Loucy (cell line): ENCODE measurements around the gene DNM3.

Source experiments
- EZH2phosphoT487 ChIP-seq: fragments of 200-600 bp; IDR thresholded peaks from 2 replicates; pipeline ENCODE4 v1.6.1; 2018; ENCODE audit warnings: antibody characterized with exemption, mild to moderate bottlenecking, moderate library complexity, borderline replicate concordance
- TF ChIP-seq, protein P1 (sequence below): fragments of 200-600 bp; sonication (generic); conservative IDR thresholded peaks from 2 replicates; pipeline ENCODE4 v1.5.1; 2014; ENCODE audit warnings: mild to moderate bottlenecking, antibody characterized with exemption, low read length

DNA sequence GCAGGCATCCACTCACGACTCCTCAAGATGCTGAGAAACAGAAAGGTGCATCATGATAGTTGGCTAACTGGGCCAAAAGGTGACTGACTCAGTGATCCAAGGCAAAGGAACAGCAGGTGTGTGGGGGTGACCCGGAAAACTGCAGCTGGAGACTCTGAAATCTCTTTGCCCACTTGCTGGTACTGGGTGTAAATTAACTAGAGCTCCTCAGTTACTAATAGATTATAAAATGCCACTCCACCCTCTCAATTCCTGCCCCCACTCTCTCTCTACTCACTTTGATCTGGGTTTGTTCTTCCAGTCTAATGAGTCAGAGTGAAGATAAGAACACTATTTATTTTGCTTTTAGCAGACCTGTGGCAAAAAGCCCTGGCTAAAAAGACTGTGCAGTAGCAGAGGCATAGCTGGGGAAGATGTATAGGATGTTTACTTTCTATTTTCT, 609.7 kb downstream of the DNM3 start:
- TF ChIP-seq, protein P1, sequence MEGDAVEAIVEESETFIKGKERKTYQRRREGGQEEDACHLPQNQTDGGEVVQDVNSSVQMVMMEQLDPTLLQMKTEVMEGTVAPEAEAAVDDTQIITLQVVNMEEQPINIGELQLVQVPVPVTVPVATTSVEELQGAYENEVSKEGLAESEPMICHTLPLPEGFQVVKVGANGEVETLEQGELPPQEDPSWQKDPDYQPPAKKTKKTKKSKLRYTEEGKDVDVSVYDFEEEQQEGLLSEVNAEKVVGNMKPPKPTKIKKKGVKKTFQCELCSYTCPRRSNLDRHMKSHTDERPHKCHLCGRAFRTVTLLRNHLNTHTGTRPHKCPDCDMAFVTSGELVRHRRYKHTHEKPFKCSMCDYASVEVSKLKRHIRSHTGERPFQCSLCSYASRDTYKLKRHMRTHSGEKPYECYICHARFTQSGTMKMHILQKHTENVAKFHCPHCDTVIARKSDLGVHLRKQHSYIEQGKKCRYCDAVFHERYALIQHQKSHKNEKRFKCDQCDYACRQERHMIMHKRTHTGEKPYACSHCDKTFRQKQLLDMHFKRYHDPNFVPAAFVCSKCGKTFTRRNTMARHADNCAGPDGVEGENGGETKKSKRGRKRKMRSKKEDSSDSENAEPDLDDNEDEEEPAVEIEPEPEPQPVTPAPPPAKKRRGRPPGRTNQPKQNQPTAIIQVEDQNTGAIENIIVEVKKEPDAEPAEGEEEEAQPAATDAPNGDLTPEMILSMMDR, result no peak
- TF ChIP-seq EZH2phosphoT487, result no peak
